Smooth muscle cell (in vitro differentiated cells): Measurements from ENCODE around the gene PSMB8. TPM values are rescaled to one million over a fixed set of nuclear protein-coding genes. Genes with fewer than 3 reads are reported as not detected.
"Not testable (repeated sequence)": the region's sequence is repeated elsewhere in the genome, so short reads cannot be mapped to it uniquely, and the experiment has no call there.

Source experiments
- DNase-seq: peaks from one replicate; lab custom pipeline; 2025; ENCODE audit not compliant: unreplicated experiment; lab: John Stamatoyannopoulos, UW
- H2AFZ ChIP-seq: fragments of 200-600 bp; sonication (generic); 2 replicates; pipeline ENCODE4 v1.6.0; 2016; ENCODE audit warnings: antibody characterized with exemption, low read depth, mild to moderate bottlenecking
- H3F3A ChIP-seq: fragments of 200-600 bp; sonication (generic); 2 replicates; pipeline ENCODE4 v1.6.0; 2017; ENCODE audit warnings: antibody characterized with exemption, low read depth
- H3K27ac ChIP-seq: fragments of 200-600 bp; sonication (generic); 2 replicates; pipeline ENCODE4 v1.5.1; 2016; ENCODE audit warnings: low read depth, mild to moderate bottlenecking
- H3K27me3 ChIP-seq: fragments of 200-600 bp; sonication (generic); 2 replicates; pipeline ENCODE4 v1.6.1; 2016; ENCODE audit warnings: low read depth, mild to moderate bottlenecking
- H3K36me3 ChIP-seq: fragments of 200-600 bp; sonication (generic); 2 replicates; pipeline ENCODE4 v1.5.1; 2016; ENCODE audit warnings: low read depth
- H3K4me1 ChIP-seq: fragments of 200-600 bp; sonication (generic); 2 replicates; pipeline ENCODE4 v1.5.1; 2016; ENCODE audit warnings: low read depth
- H3K4me2 ChIP-seq: fragments of 200-600 bp; sonication (generic); 2 replicates; pipeline ENCODE4 v1.6.0; 2016; ENCODE audit warnings: mild to moderate bottlenecking
- H3K4me3 ChIP-seq: fragments of 200-600 bp; sonication (generic); 2 replicates; pipeline ENCODE4 v1.5.1; 2016; ENCODE audit warnings: mild to moderate bottlenecking
- H3K79me2 ChIP-seq: fragments of 200-600 bp; sonication (generic); 2 replicates; pipeline ENCODE4 v1.6.0; 2016; ENCODE audit warnings: low read depth, mild to moderate bottlenecking
- H3K9ac ChIP-seq: fragments of 200-600 bp; sonication (generic); 2 replicates; pipeline ENCODE4 v1.6.0; 2016; ENCODE audit warnings: low read depth
- H3K9me3 ChIP-seq: fragments of 200-600 bp; sonication (generic); replicated peaks from 2 replicates; pipeline ENCODE4 v1.5.1; 2016; ENCODE audit warnings: low read depth
- H4K20me1 ChIP-seq: fragments of 200-600 bp; sonication (generic); 2 replicates; pipeline ENCODE4 v1.6.0; 2016; ENCODE audit warnings: low read depth
- WGBS: methylation state at CpG from one replicate; pipeline ENCODE4 v1.1.7; 2016; ENCODE audit warnings: low lambda C conversion rate; 5-methylcytosine and 5-hydroxymethylcytosine counted together
- polyA plus RNA-seq: library from polyadenylated mRNA; unstranded; fragments of >200 nt; fragmentation: Nextera tagmentation; extraction: Ambion mirVana; gene quantifications from 2 replicates; pipeline ENCODE4 v1.2.1, GENCODE V29; 2016
- total RNA-seq: library from RNA; depleted of rRNA; stranded (reverse); fragments of >200 nt; gene quantifications from 2 replicates; pipeline ENCODE4 v1.2.3, GENCODE V29; 2014
- TF ChIP-seq, protein P1 (sequence below): fragments of 200-600 bp; sonication (generic); IDR thresholded peaks from 2 replicates; pipeline ENCODE4 v1.5.1; 2017; ENCODE audit warnings: borderline replicate concordance, mild to moderate bottlenecking, antibody characterized with exemption; ENCODE audit not compliant: insufficient read depth, poor library complexity, severe bottlenecking

PSMB8 gene
- total and polyA plus RNA-seq, 2 experiments from 2014 or later, result 5.0 to 16.7 TPM

GRCh38 chr6:32876603-32877002 lies 32.8 kb upstream of the PSMB8 start:
- H3K4me3 ChIP-seq, result no peak overlapping the region
- H3K4me1 ChIP-seq, result no peaks in the 10 kb centered on the region
- TF ChIP-seq, protein P1, sequence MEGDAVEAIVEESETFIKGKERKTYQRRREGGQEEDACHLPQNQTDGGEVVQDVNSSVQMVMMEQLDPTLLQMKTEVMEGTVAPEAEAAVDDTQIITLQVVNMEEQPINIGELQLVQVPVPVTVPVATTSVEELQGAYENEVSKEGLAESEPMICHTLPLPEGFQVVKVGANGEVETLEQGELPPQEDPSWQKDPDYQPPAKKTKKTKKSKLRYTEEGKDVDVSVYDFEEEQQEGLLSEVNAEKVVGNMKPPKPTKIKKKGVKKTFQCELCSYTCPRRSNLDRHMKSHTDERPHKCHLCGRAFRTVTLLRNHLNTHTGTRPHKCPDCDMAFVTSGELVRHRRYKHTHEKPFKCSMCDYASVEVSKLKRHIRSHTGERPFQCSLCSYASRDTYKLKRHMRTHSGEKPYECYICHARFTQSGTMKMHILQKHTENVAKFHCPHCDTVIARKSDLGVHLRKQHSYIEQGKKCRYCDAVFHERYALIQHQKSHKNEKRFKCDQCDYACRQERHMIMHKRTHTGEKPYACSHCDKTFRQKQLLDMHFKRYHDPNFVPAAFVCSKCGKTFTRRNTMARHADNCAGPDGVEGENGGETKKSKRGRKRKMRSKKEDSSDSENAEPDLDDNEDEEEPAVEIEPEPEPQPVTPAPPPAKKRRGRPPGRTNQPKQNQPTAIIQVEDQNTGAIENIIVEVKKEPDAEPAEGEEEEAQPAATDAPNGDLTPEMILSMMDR, result no peak
- H3K9me3 ChIP-seq, result no peaks in the 10 kb centered on the region
- no peak overlapping the region for H3K27ac ChIP-seq
- H3F3A ChIP-seq, result no peaks in the 10 kb centered on the region
- H3K79me2 ChIP-seq, result no peaks in the 10 kb centered on the region
- H3K9ac ChIP-seq, result no peak overlapping the region
- H4K20me1 ChIP-seq, result no peaks in the 10 kb centered on the region
- no peaks in the 10 kb centered on the region for H3K36me3 ChIP-seq
- H2AFZ ChIP-seq, result no peak overlapping the region
- 90% methylated on average over 2 of the region's 2 CpGs for WGBS
- peaks cover 32% of the 10 kb centered on the region for H3K27me3 ChIP-seq
- no peak for DNase-seq
- H3K4me2 ChIP-seq, result no peak overlapping the region

DNA sequence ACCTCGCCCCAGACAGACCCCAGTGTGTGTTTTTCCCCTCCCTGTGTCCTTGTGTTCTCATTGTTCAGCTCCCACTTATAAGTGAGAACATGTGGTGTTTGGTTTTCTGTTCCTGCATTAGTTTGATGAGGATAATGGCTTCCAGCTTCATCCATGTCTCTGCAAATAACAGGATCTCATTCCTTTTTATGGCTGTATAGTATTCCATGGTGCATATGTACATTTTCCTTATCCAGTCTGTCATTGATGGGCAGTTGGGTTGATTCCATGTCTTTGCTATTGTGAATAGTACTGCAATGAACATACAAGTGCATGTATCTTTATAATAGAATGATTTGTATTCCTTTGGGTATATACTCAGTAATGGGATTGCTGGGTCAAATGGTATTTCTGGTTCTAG lies 30.1 kb upstream of the PSMB8 start:
- not testable (repeated sequence) for H3K4me1 ChIP-seq, H2AFZ ChIP-seq, H3F3A ChIP-seq, DNase-seq, H3K4me3 ChIP-seq, H3K9me3 ChIP-seq, H3K79me2 ChIP-seq, H3K36me3 ChIP-seq, H3K27ac ChIP-seq, H3K9ac ChIP-seq, H4K20me1 ChIP-seq, H3K4me2 ChIP-seq
- H3K27me3 ChIP-seq, result peaks cover 58% of the 10 kb centered on the region
- 7% methylated on average over 1 of the region's 1 CpG for WGBS

- 19% methylated on average over 5 of the region's 5 CpGs for WGBS
- TF ChIP-seq, protein P1, result peak; percentile 95
- peaks cover 77% of the 10 kb centered on the region for H3K27me3 ChIP-seq
Observed at GRCh38 chr6:32868257-32868788, 24.5 kb upstream of the PSMB8 start.

GRCh38 chr6:32867554-32868256 lies 23.9 kb upstream of the PSMB8 start:
- Histone ChIP-seq H3K4me1 (no peaks in the 10 kb centered on the region), H4K20me1 (no peaks in the 10 kb centered on the region), H3K36me3 (no peaks in the 10 kb centered on the region), H3K9me3 (no peaks in the 10 kb centered on the region), H2AFZ (no peak overlapping the region), H3F3A (no peaks in the 10 kb centered on the region), H3K9ac (no peak overlapping the region), H3K4me3 (no peak overlapping the region), H3K4me2 (no peak overlapping the region), H3K27ac (no peak overlapping the region), H3K27me3 (peaks cover 77% of the 10 kb centered on the region), H3K79me2 (no peaks in the 10 kb centered on the region)
- TF ChIP-seq, protein P1, result no peak
- no peak for DNase-seq
- WGBS, result 50% methylated on average over 8 of the region's 8 CpGs

More at GRCh38 chr6:32868257-32868788, 24.5 kb upstream of the PSMB8 start:
- Histone ChIP-seq H4K20me1 (no peaks in the 10 kb centered on the region), H3K4me2 (no peak overlapping the region), H3F3A (no peaks in the 10 kb centered on the region), H3K9me3 (no peaks in the 10 kb centered on the region), H3K4me1 (no peaks in the 10 kb centered on the region), H3K79me2 (no peaks in the 10 kb centered on the region), H3K27ac (no peak overlapping the region), H3K9ac (no peak overlapping the region), H3K36me3 (no peaks in the 10 kb centered on the region), H2AFZ (no peak overlapping the region), H3K4me3 (no peak overlapping the region)
- peak; percentile 27 for DNase-seq
